Kidney (tissue), 14 donors: ENCODE measurements around the gene STMP1. TPM values are rescaled to one million over a fixed set of nuclear protein-coding genes. Genes with fewer than 3 reads are reported as not detected.

ENCODE experiments used
- DNase-seq, 5 donors: peaks; one replicate each; pipeline ENCODE4 v3.0.0-alpha.2; 2013 to 2020
- FAIRE-seq: peaks from 2 replicates; lab custom pipeline; 2012; peaks lifted over from hg19 to GRCh38; lab: Jason Lieb, UNC
- H3K27ac ChIP-seq, 2 donors: one replicate each; pipeline ENCODE4 v1.7.0; 2013; ENCODE audit warnings: low read depth in 2 of 2, low read length in 2 of 2, inconsistent platforms in 1 of 2
- H3K27me3 ChIP-seq: one replicate; pipeline ENCODE4 v1.7.1; 2013; ENCODE audit warnings: low read length, inconsistent platforms; ENCODE audit not compliant: control insufficient read depth, insufficient read depth
- H3K36me3 ChIP-seq, 3 donors: one replicate each; pipeline versions ENCODE4 v1.7.0 to v1.7.1; 2013; ENCODE audit warnings: low read length in 3 of 3, control low read depth in 1 of 3, inconsistent platforms in 1 of 3; ENCODE audit not compliant: insufficient read depth in 3 of 3, control insufficient read depth in 2 of 3
- H3K4me1 ChIP-seq, 3 donors: one replicate each; pipeline versions ENCODE4 v1.7.0 to v1.7.1; 2013; ENCODE audit warnings: low read length in 3 of 3, inconsistent platforms in 1 of 3, low read depth in 1 of 3; ENCODE audit not compliant: control insufficient read depth in 2 of 3, insufficient read depth in 2 of 3
- H3K4me3 ChIP-seq, 3 donors: one replicate each; pipeline versions ENCODE4 v1.7.0 to v1.8.1; 2013; ENCODE audit warnings: low read length in 3 of 3, control low read depth in 1 of 3, inconsistent platforms in 1 of 3
- H3K9ac ChIP-seq, 3 donors: one replicate each; pipeline versions ENCODE4 v1.7.0 to v1.7.1; 2013; ENCODE audit warnings: low read length in 3 of 3, control low read depth in 1 of 3, inconsistent platforms in 1 of 3
- H3K9me3 ChIP-seq, 3 donors: one replicate each; pipeline versions ENCODE4 v1.7.0 to v1.7.1; 2013; ENCODE audit warnings: low read length in 3 of 3, control low read depth in 1 of 3, inconsistent platforms in 1 of 3; ENCODE audit not compliant: control insufficient read depth in 2 of 3, insufficient read depth in 1 of 3
- intact Hi-C: fragments of 100-400 bp; cut with DNase I; formaldehyde crosslinking; loops from one replicate; pipeline ENCODE4 v1.11.1; 2022
- polyA plus RNA-seq: library from polyadenylated mRNA; stranded (reverse); fragments of 350-450 nt; fragmentation: Illumina TruSeq; extraction: RNeasy Lipid Tissue Mini Kit (QIAGEN cat#74804); gene quantifications from one replicate; pipeline ENCODE4 v1.2.3, GENCODE V29; 2014; ENCODE audit warnings: low read depth, low replicate concordance; ENCODE audit not compliant: insufficient read depth
- total RNA-seq: library from RNA; stranded (reverse); fragmentation: NEBNext Ultra II Directional; extraction: Animal tissue kit (Norgen Biotek cat#: 25700); gene quantifications from one replicate; pipeline ENCODE4 v1.2.1, GENCODE V29; 2021
- TF ChIP-seq, protein P1 (sequence below): IDR thresholded peaks from 3 replicates; pipeline ENCODE4 v1.5.1; 2012; ENCODE audit warnings: mild to moderate bottlenecking, moderate library complexity, borderline replicate concordance; ENCODE audit not compliant: insufficient read depth; ENCODE audit errors: extremely low read depth
- donor health status: control.
- donor health status: control.
- donor health status: control.
- donor health status: control.
- donor health status: control.
- donor health status: DM: yes; HTN: yes; CAD: no.
- donor health status: Normal renal cell carcinoma (clear cell type).

STMP1 gene
- total and polyA plus RNA-seq, 2 donors from 2014 or later: 35.8 to 40.8 TPM

DNA sequence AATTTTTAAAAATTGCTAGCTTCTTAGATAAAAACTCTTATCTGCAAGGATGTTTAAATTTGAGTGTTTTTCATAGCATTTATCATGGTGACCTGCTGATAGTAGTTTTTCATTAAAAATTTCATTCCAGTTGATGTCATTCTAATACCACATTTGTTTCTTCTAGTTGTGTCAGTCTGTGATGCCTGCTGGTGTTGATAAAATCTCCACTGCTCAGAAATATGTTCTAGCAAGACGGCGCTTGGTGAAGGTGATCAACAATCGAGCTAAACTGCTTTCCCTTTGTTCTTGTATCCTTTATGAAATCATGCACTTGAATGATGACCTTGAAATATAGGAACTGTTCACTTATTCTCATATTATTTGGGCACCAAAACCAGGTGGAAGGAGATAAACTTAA, 17.6 kb upstream of the STMP1 start:
- no peak for FAIRE-seq
- DNase-seq: no peak
- intact Hi-C loops: no loop called here
- TF ChIP-seq, protein P1, sequence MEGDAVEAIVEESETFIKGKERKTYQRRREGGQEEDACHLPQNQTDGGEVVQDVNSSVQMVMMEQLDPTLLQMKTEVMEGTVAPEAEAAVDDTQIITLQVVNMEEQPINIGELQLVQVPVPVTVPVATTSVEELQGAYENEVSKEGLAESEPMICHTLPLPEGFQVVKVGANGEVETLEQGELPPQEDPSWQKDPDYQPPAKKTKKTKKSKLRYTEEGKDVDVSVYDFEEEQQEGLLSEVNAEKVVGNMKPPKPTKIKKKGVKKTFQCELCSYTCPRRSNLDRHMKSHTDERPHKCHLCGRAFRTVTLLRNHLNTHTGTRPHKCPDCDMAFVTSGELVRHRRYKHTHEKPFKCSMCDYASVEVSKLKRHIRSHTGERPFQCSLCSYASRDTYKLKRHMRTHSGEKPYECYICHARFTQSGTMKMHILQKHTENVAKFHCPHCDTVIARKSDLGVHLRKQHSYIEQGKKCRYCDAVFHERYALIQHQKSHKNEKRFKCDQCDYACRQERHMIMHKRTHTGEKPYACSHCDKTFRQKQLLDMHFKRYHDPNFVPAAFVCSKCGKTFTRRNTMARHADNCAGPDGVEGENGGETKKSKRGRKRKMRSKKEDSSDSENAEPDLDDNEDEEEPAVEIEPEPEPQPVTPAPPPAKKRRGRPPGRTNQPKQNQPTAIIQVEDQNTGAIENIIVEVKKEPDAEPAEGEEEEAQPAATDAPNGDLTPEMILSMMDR: no peak
- H3K4me1 ChIP-seq: no peaks in the 10 kb centered on the region
- H3K9ac ChIP-seq: no peak overlapping the region
- H3K9me3 ChIP-seq: no peaks in the 10 kb centered on the region
- H3K27me3 ChIP-seq: no peaks in the 10 kb centered on the region
- no peak overlapping the region for H3K27ac ChIP-seq
- H3K36me3 ChIP-seq: peaks cover 0 to 15% (median 12%) of the 10 kb centered on the region in 3 donors
- H3K4me3 ChIP-seq: no peak overlapping the region

DNA sequence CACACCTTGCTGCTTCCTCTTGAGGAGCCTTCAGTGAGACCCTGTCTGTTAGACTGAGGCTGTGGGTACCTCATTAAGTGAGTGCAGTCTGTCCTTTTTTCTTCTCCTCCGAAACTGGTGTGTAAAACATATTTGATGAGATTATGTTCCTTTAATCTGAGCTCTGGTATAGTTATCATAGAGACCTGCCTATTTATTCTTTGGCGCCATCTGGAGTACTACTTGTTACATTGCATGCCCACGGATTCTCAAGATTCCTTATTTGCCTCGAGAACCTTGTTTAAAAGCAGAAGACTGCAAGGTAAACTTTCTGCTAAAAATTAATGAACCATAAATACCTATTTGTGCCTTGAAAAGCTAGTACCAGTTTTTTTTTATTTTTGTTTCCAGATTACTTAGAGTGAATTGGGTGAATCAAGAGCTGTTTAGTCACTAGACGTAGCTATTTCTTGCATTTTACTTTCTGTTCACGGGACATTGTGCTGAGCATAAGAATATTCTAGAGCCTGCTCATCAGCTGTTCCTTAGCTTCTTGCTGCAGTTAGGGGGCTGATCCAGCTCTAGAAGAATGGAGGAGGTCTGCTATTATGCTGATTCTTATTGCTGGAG, 16.9 kb upstream of the STMP1 start:
- Histone ChIP-seq H3K4me1 (no peaks in the 10 kb centered on the region), H3K4me3 (no peak overlapping the region), H3K27ac (no peak overlapping the region), H3K36me3 (peaks cover 0 to 15% (median 12%) of the 10 kb centered on the region in 3 donors), H3K9ac (no peak overlapping the region), H3K9me3 (no peaks in the 10 kb centered on the region), H3K27me3 (no peaks in the 10 kb centered on the region)
- TF ChIP-seq, protein P1: peak; percentile 74
- intact Hi-C loops: no loop called here
- FAIRE-seq (peak; percentile 33), DNase-seq (peak in 2 of 5 donors; percentile 56 to 60)

DNA sequence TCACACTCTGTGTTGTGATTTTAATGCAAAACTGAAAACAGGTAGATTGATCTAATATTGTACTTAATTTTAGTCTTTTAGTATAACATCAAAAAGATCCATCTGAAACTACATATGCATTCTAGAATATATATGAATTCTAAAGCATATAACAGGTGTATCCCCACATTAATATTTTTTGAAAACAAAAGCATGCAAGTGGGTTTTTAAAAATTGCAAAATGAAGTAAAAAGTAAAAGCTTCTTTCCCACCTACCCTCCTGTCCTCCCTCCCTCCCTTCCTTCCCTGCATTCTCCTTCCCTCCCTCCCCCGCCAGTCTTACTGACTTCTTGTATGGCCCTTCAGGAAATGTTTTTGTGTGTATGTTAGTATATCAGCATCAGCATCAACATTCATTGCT, 14.6 kb upstream of the STMP1 start:
- FAIRE-seq: no peak
- TF ChIP-seq, protein P1: no peak
- Histone ChIP-seq H3K36me3 (peaks cover 0 to 10% (median 10%) of the 10 kb centered on the region in 3 donors), H3K9ac (no peak overlapping the region), H3K9me3 (no peaks in the 10 kb centered on the region), H3K4me3 (no peak overlapping the region), H3K27me3 (no peaks in the 10 kb centered on the region), H3K4me1 (no peaks in the 10 kb centered on the region), H3K27ac (no peak overlapping the region)
- intact Hi-C loops: no loop called here
- DNase-seq: no peak
